ENCODE measurements around the gene ZNF879.

Gene ZNF879

DNA sequence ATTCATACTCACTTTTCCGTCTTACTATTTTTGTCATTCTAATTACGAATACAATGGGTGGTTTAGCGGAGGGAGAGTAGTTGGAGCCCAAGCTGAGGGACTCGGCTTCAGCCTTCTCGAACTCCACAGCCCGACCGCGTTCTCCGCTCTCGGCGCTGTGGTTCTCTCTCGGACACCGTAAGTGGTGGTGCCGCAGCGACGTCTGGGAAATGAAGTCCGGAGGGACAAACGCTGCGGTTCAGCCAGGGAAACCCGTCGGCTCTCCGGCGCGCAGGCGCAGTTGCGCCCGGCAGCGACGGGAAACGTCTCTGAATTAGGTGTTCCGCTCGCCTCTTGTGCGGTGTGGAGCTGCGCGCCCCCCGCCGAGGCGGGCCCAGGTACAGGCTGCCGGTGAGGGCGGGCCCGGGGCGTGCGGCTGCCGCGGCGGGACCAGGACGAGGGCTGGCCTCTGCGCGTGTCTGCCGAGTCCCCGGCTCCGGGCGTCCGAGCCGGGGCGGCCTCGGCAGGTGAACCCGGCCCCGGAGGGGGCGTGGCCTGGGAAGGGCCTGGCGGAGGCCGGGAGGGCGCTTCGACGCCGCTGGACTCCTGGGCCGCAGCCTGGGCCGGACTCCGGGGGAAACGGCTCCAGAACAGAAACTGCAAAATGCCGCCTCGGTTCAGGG is at the start of gene ZNF879:
TSS of gene ZNF879 (plus strand) at position 277 of the 662 bp plus-strand sequence. CDS start 1,201 bp downstream, outside the sequence.
- peak; percentile 75 for DNase-seq

DNA sequence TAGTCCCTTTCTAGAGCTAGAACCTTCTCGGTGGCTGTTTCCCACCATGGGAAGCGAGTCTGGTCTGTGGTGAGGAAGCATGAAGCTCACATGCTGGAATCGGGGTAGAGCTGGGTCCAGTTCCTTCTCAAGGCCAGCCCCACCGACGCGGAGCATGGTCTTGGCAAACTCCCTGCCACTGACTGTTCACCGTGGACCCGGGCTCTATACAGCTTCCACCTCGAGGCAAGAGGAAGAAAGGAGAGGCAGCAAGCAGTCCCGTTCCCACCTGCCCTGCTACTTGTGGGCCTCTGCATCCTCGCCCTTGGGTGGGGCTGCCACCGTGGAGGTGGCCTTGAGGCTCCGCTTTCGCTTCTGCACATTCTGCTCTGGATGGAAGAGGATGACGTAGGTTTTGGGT is 42.2 kb upstream of the ZNF879 start:
- DNase-seq, result no peak

DNA sequence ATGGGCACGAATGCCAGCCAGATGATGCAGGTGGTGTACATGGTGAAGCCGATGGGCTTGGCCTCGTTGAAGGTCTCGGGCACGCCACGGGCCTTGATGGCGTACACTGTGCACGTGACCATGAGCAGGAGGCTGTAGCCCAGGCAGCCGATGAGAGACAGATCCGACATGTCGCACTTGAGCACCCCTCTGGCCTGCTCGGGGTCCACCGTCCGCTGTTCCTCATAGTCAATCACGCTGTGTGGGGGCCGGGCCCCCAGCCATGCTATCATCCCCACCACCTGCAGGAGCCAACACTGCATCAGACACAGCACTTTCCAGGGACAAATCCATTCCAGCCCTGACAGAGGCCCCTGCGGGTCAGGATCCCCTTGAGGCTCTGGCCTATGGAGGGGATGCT is 40.7 kb upstream of the ZNF879 start:
- no peak for DNase-seq

DNA sequence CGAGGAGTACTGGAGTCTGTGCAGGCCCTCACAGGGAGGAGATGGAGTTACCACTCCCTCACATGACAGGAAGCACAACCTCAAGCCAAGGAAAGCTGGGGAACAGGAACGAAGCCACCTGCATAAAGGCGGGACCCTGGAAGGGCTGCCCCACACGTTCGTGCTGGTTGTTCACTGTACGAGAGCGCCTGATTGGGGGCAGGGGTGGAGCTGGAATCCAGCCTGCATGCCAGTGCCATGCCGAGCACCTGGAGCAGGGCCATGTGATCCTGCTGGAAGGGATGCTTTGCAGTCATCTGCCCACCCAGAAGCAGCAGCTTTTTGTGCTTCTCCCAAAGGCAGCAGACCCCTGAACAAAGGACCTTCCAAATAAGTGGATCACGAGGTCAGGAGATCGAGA is 39.9 kb upstream of the ZNF879 start:
- DNase-seq, result no peak

DNA sequence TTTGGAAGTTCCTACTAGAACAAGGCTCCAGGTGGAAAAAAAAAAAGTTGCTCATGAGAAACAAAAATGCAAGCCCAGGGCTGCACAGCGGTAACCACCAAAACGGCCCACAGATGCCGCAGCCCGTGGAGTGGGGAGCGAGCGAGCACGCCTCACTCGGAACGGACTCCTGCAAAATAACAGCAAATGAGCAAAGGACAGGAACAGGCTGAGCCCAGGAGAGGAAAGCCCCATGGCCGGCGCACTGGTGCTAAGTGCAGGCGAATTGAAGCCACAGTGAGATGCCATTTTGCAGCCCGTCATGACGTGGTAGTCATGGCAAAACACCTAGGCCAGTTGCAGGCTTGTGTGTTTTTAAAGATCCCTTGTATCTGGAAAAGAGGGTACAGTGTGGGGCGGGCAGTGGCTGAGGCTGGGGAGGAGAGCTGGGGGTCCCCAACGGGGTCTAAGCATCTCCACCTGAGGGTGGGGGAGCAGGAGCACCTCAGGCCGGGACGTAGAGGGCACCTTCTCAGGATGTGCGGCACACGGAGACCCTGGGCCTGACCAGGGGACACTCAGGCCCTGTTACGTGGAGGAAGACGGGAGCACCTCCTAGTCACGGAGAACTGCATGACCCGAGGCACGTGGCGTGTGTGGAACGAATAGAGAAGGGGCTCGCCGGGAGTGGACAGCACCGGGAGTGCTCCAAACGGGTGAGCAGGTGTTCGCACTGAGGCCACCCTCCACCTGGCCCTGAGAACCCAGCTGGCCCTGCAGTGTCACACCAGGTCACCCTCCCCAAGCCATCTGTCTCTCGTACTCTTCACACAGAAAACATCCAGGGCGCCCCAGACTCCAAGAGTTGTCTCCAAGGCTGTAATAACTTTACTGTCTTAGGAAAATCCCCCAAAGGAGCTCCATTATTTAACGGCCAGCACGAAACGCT is 39.2 kb upstream of the ZNF879 start:
- DNase-seq, result no peak

DNA sequence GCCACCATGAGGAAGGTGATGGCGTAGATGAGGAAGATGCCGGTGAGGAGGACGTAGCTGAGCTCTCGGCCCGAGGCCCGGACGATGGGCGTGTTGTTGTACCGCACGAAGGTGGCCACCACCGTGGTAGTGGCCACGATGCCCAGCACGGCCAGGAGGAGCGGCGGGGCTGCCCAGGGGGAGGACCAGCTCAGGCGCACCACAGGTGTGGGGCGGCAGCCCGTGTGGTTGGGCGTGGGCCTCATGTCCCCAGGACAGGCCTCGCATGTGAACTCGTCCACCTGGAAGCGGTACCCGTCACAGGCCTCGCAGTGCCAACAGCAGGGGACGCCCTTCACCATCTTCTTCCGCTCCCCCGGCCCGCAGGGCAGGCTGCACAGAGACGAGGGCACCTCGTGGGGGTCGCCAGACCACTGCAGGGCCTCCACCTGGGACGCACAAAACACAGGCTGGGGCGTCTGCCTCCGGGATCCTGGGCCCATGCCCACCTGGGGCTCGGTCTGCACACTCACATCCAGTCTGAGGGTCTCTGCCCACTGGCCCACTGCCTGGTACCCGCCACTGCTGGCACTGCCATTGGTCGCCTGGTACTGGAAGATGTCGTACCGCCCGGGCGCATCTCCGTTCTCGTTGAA is 37.2 kb upstream of the ZNF879 start:
- DNase-seq, result no peak

DNA sequence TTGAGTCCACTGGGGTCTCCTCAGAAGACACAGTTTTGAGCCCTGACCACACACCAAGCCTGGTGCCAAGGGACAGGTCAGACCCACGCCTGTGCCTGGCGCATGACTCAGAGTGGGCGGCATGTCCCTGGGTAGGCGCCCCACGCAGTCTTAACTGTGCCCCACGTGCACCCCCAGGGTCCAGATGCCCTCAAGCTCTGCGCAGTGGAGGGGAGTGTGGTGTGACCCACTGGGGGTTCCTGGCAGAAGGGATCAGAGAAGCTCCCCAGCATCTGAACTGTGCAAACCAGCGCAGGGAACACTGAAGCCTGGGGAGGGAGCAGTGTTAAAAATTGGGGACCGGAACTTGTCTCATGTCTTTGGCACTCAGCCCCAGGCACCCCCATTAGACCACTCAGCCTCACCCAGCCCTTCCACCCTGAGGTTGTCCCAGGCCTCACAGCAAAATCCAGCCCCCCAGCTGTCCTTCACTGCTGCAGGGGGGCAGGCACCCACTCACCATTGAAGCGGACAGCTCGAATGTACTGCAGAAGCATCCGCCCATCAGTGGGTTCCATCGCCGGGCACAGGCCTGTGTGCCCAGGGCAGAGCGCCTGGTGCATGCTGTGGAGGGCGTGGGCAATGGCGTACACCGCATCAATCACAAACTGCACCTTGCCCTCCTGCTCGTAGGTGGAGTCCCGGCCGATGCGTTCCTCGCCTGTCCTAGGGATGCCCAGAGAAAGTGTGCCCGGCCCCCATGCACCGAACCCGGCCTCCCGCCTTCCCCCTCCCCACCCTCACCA is 35.0 kb upstream of the ZNF879 start:
- no peak for DNase-seq

DNA sequence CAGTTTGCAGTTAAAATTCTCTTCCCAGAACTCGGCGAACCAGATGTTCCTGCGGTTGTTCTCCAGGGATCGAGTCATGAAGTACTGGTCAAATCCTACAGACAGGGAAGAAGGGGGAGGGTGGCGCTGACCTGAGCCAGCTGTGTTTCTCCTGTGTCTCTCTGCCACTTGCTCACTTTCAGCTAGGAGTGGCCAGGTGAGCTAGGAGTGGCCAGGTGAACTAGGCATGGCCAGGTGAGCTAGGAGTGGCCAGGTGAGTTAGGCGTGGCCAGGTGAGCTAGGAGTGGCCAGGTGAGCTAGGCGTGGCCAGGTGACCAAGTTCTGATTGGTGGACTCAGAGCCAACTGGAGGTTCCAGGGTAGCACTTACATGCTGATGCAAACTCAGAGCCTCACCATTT is 34.3 kb upstream of the ZNF879 start:
- DNase-seq, result no peak

DNA sequence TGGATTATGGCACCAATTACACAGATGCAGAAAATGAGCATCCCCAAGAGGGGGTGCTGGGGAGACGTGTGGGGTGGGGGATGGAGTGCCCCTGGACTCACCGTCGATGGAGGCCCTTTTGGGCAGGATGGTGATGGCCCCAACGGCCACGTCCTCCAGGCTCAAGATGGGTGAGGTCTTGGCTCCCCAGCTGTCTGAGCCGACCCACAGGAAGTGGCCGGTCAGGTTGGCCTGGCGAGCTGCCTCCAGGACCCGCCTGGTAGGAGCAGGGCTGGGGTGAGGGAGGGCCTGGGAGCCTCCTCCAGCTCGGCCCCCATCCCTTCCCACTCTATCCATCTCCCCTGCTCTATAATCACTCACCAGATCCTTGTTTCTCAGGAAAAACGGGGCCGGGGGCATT is 33.1 kb upstream of the ZNF879 start:
- DNase-seq, result no peak

DNA sequence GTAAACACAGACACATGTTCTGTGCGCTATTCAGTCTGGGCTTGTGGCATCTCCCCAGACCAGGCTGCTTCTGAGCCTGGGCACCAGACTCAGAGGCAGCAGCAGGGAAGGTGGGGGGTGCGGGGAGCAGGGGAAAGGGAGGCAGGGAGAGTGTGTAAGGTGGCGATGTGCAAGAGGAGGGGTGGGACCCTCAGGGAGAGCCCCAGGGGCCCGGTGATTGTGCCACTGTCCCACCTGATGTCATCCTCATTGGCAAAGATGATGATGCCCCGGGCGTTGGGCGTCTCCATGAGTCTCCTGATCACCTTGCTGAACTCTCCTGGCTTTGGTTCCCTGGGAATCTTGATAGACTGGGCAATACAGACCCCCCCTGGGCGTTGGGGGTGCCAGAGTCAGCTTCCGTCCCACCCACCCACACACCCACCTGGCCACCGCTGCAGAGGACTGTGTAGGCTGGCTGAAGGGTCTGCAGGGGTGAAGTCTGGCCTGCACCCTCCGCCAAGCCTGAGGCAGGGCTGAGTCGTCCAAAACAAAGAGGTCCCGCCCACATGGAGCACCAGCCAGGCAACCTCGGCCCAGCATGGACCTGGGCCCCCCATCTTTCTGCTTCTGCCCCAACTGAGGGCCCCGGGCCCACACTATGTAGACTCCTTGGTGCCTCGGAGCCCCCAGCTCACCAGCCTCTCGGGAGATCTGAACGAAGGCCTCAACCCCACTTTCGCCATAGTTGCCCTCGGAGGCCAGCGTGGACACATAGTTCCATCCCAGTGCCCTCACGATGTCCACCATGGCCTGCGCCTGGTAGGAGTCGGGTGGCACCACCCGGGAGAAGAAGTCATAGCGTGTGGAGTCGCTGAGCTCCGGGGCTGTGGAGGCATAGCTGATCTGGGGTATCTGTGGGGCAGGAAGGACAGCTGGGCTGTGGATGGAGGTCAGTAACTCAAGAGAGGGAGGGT is 32.1 kb upstream of the ZNF879 start:
- DNase-seq, result no peak

DNA sequence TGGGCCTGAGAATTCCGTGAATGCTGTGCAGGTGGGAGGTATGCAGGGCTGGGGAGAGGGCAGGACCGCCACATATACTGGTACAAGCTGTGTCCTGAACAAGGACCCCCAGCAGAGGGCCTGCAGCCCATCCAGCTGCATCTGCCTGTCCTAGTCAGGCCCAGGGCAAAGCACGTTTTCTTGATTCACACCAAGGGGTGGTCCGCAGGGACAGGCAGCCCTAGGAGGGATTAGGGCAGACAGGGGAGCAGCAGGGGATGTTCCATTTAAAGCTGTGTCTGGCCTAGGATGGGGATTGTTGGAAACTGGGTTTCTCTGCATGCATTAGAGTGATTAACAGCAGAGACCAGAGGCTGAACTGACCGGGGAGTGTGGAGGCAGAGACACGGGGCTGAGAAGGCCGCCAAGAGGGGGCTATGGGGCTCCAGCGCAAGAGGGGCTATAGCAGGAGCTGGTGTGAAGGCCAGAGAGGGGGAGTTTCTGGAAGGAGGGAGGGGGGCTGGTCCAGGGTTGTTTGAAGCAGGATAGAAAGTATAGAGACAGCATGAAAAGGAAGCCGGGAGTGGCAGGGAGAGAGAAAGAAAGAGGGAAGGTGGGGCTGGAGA is 31.2 kb upstream of the ZNF879 start:
- DNase-seq, result no peak

DNA sequence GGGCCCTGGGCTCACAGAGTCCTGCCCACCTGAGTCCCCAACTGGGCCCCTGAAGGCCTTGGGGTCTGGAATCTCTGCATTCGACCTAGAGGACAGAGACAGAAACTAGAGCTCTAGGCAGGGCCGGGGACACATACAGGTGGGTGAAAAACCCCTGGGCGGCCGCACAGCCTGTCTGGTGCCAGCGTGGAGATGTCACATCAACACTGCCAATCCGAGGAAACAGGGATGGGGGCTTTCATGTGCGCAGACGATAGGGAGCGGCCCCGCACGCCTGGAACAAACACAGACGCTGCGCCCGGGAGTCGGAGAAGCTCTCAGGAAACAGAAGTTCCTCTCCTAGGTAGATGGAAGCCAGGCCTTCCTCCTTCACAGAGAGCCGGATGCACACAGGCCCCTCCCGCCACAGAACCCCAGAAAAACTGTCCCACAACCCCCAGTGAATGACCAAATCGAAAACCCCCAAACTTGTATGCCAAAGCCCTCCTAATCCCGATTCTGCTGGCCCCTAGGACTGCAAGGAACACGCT is 30.3 kb upstream of the ZNF879 start:
- DNase-seq, result no peak

DNA sequence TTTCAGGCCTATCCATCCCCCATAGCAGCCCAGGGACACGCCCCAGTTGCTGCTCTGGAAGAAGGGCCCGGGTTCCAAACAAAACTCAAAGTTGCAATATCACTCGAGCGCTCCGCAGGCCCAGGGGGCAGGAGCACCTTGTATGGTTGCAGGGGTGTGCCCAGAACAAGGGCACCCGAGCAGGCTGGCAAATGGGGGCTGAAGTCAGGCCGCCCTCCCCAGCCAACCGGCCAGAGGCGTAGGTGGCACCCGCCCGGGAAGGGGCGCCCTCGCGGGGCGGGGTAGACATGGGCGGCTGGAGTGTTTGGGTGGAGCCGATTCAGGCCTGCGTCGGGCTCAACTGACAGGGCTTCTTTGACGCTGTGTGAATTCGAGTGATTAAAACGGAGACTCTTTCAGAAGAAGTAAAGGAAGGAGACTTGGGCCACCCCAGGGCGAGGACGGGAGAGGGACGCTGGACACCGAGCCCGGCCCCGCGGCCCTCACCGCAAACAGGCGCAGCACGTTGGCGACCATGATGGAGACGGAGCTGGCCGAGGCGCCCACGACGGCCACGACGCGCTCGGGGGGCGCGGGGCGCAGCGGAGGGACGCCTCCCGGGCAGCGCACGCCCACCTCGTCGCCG is 29.5 kb upstream of the ZNF879 start:
- no peak for DNase-seq

DNA sequence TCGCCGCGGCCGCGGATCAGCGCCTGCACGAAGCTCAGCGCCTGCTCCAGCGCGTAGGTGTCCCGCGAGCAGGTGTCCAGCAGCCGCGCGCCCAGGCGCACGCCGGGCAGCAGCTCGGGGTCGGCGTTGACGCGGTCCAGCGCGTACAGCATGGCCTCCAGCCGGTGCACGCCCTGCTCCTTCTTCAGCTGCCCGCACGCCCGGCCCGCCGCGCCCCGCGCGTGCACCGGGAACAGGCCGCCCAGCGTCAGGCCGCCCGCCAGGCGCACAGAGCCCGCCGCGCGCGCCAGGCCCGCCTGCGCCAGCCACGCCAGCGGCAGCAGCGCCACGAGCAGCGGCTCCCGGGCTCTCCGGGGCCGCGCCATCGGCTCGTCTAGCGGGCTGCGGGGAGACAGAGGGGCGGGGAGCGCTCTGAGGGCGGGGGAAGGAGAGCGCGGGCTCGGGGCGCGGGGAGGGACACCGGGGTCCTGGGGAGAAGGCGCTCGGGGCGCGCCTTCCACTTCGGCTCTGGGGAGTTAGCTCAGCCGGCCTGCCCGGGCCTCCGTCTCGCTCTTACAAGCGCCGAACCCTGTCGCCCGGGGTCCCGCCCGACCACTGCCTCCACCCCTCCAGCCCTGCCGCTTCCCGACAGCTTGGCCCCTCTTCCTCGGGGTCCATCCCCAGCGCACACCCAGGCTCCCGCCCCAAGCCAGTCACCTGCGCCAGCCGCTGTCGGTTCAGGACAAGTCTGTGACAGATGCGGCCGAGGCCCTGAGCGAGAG is 28.8 kb upstream of the ZNF879 start, which contains the start of gene GRM6:
TSS of gene GRM6 (minus strand) at position 741 of the 761 bp plus-strand sequence. CDS start at position 365, 376 bp downstream.
- DNase-seq, result no peak

DNA sequence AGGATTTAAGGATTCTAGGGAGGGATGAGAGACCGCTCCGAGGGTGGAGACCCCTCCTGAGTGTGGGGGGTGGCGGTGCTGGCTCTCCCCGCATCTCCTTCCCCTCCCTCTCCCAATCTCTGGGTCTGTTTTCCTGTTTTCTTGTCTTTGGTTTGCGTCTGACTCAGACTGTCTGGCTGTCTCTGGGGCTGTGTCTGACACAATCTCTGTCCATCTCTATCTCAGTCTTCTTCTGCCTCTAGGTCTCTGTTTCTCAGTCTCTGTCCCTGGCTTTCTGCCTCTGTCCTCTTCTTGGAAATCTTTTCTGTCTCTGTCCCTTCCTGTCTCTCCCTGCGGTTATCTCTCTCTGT is 28.3 kb upstream of the ZNF879 start:
- DNase-seq, result no peak

DNA sequence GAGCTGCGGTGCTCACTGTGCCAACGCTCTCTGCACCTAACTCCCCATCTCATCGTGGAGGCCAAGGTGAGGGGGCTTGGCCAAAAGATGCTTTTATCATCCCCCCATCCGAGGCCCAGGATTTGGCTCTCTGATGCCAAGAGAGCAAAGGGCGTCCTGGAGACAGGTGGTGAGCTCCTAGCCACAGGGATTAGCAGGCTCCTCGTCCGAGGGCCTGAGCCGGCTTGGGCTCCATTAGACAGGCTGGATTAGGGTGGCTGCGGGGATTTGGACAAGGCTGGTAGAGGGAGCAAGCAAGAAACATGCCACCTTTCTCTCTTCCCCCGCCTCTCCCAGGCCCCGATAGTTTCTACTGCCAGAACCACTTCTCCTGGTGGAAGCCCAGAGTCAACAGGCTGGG is 27.4 kb upstream of the ZNF879 start:
- no peak for DNase-seq

DNA sequence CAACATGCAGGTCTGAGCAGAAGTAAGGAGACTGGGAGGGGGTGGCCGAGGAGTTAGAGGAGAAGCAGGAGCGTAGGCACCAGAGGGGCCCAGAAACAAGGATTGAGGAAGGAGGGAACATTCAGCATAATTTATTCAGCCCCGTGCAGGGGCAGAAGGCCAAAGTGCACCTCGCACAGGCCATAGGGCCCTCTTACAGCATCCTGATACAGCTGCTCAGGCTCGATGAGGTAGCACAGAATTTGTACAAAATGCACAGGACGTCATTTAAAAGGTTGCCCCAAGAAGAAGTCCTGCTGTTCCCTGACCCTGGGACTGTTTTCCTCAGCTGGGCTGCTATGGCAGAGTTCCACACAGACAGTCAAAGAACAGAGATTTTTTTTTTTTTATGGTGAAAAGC is 26.4 kb upstream of the ZNF879 start:
- no peak for DNase-seq

DNA sequence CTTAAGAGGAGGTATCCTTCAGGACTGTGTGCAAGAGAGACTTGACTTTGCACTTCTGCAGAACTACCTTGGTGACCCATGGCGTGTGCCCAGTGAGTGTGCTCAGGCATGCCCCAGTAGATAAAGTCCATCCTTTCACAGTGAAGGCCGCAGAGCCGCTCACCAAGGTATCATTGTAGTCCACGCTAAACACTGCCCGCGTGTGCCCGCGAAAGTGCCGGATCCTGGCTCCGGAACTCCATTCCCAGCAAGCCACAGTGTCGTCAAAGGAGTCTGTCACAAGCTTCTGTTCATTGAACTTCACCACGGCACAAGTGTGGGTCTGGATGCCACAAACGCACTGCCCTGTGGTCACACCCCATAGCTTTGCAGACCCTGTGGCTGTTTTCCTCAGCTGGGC is 25.2 kb upstream of the ZNF879 start:
- no peak for DNase-seq

DNA sequence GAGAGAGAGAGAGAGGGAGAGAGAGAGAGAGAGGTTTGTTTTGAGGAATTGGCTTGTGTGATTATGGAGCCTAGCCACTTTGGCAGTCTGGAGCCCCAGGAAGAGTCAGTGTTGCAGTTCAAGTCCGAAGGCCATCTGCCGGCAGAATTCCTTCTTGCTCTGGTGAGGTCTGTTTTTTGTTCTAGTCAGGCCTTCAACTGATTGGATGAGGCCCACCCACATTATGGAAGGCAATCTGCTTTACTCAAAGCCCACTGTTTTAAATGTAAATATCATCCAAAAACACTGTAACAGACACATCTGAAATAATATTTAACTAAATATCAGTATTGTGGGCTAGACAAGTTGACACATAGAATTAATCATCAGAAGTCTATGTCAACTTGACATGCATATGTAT is 17.0 kb upstream of the ZNF879 start:
- DNase-seq, result no peak

DNA sequence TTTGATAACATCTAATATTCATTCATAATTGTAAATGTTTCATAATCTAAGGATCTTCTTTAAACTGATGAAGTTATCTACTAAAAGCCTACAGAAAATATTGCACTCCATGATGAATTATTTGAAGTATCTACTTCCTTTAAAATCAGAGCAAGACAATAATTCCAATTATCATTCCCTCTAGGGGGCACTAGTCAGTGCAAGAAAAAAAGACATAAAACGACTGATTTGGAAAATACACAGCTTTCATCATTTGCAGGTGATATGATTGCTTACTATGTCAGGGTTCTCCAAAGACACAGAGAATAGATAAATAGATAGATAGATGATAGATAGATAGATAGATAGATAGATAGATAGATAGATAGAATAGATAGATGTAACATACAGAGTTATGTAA is 14.9 kb upstream of the ZNF879 start:
- no peak for DNase-seq

All from NCI-H2081 (cell line).